A549 (cell line): ENCODE measurements around the gene TMEM119.

Source experiments
- CEBPB ChIP-seq, 2 experiments: fragments of >200 bp in 1 of 2; sonication (Bioruptor Twin) in 1 of 2; formaldehyde crosslinking in 1 of 2; IDR thresholded peaks; 2 replicates each; pipeline ENCODE4 v1.6.1; 2012 to 2016
- CHD2 ChIP-seq: fragments of 150-350 bp; IDR thresholded peaks from 2 replicates; pipeline ENCODE4 v1.6.1; 2014; ENCODE audit warnings: low read length; ENCODE audit not compliant: partially characterized antibody
- CTCF ChIP-seq: fragments of >200 bp; sonication (Bioruptor Twin); formaldehyde crosslinking; IDR thresholded peaks from 3 replicates; pipeline ENCODE4 v1.5.1; 2016
- EP300 ChIP-seq, 2 experiments: fragments of >200 bp; sonication (Bioruptor Twin); formaldehyde crosslinking; IDR thresholded peaks; 2 replicates in 1 of 2; 3 replicates in 1 of 2; pipeline ENCODE4 v1.6.1; 2016 to 2017
- ESRRA ChIP-seq: fragments of 150-350 bp; IDR thresholded peaks from 2 replicates; pipeline ENCODE4 v1.6.1; 2014; ENCODE audit warnings: mild to moderate bottlenecking, low read length, borderline replicate concordance
- FOXS1 ChIP-seq: fragments of 250-450 bp; sonication (Bioruptor Pico); IDR thresholded peaks from 2 replicates; pipeline ENCODE4 v1.5.0; 2020; ENCODE audit warnings: mild to moderate bottlenecking, moderate library complexity
- KDM5A ChIP-seq: fragments of 200-600 bp; sonication (generic); IDR thresholded peaks from 2 replicates; pipeline ENCODE4 v1.6.1; 2016; ENCODE audit warnings: antibody characterized with exemption, mild to moderate bottlenecking
- PHF8 ChIP-seq: fragments of 200-600 bp; sonication (generic); IDR thresholded peaks from 2 replicates; pipeline ENCODE4 v1.6.1; 2016; ENCODE audit warnings: low read depth, mild to moderate bottlenecking, antibody characterized with exemption, moderate library complexity, borderline replicate concordance
- POLR2A ChIP-seq: IDR thresholded peaks from 2 replicates; pipeline ENCODE4 v1.6.1; 2012; ENCODE audit warnings: mild to moderate bottlenecking, low read length
- RAD21 ChIP-seq, 2 experiments: fragments of >200 bp in 1 of 2; sonication (Bioruptor Twin) in 1 of 2; formaldehyde crosslinking in 1 of 2; IDR thresholded peaks in 1 of 2; conservative IDR thresholded peaks in 1 of 2; 2 replicates in 1 of 2; 3 replicates in 1 of 2; pipeline ENCODE4 v1.6.1; 2012 to 2018; ENCODE audit warnings: inconsistent platforms in 1 of 2
- REST ChIP-seq: fragments of 200-600 bp; sonication (generic); IDR thresholded peaks from 2 replicates; pipeline ENCODE4 v1.6.1; 2016; ENCODE audit warnings: antibody characterized with exemption, mild to moderate bottlenecking, moderate library complexity
- RFX5 ChIP-seq: fragments of 450-650 bp; IDR thresholded peaks from 2 replicates; pipeline ENCODE4 v1.7.1; 2014; ENCODE audit warnings: antibody characterized with exemption, mild to moderate bottlenecking, moderate library complexity
- ZC3H11A ChIP-seq: fragments of 450-650 bp; IDR thresholded peaks from 2 replicates; pipeline ENCODE4 v1.6.1; 2014; ENCODE audit warnings: antibody characterized with exemption, mild to moderate bottlenecking
- ZNF302 ChIP-seq: fragments of 250-450 bp; sonication (Bioruptor Pico); IDR thresholded peaks from 2 replicates; pipeline ENCODE4 v1.9.0; 2021; ENCODE audit warnings: inconsistent platforms, mild to moderate bottlenecking, moderate library complexity

GRCh38 chr12:108615918-108616317 lies 18.0 kb upstream of the TMEM119 start:
- TF ChIP-seq ZC3H11A = no peak
- TF ChIP-seq CTCF = no peak
- no peak for TF ChIP-seq POLR2A
- no peak for TF ChIP-seq PHF8
- no peak for TF ChIP-seq REST
- TF ChIP-seq RFX5 = no peak
- TF ChIP-seq ESRRA = no peak
- TF ChIP-seq FOXS1 = no peak
- TF ChIP-seq RAD21 (conservative IDR thresholded peaks at IDR 0.05 in 1 of 2, IDR thresholded peaks at IDR 0.05 in 1 of 2) = no peak
- no peak for TF ChIP-seq ZNF302 (CRISPR knock-in tag)
- TF ChIP-seq KDM5A = no peak
- TF ChIP-seq CHD2 = no peak
- no peak for TF ChIP-seq EP300 (IDR thresholded peaks at IDR 0.05)
- TF ChIP-seq CEBPB (IDR thresholded peaks at IDR 0.05) = no peak
